ENCODE results near the gene SNTG2.
"Not testable (repeated sequence)": the region's sequence is repeated elsewhere in the genome, so short reads cannot be mapped to it uniquely, and the experiment has no call there.

The SNTG2 gene

GRCh38 chr2:1341404-1342120, 390.9 kb downstream of the SNTG2 start:
- DNase-seq, result no peak

GRCh38 chr2:1348789-1349188, 398.1 kb downstream of the SNTG2 start:
- no peak for DNase-seq

GRCh38 chr2:1350111-1350510, 399.5 kb downstream of the SNTG2 start:
- no peak for DNase-seq

GRCh38 chr2:1353124-1353523, 402.5 kb downstream of the SNTG2 start:
- no peak for DNase-seq

- no peak for DNase-seq
Observed at GRCh38 chr2:1353543-1353942, 402.9 kb downstream of the SNTG2 start.

GRCh38 chr2:1360144-1360543, 409.5 kb downstream of the SNTG2 start:
- DNase-seq, result no peak

GRCh38 chr2:1360557-1361250, 410.1 kb downstream of the SNTG2 start:
- no peak for DNase-seq

- no peak for DNase-seq
Observed at GRCh38 chr2:1363367-1363766, 412.7 kb downstream of the SNTG2 start.

GRCh38 chr2:1366546-1367134, 416.0 kb downstream of the SNTG2 start:
- no peak for DNase-seq

GRCh38 chr2:1367601-1368000, 417.0 kb downstream of the SNTG2 start:
- DNase-seq, result no peak

- DNase-seq, result no peak
Observed at GRCh38 chr2:1369905-1370304, 419.3 kb downstream of the SNTG2 start.

- no peak for DNase-seq
Observed at GRCh38 chr2:1370461-1370860, 419.8 kb downstream of the SNTG2 start.

- DNase-seq, result no peak
Observed at GRCh38 chr2:1371082-1371481, 420.4 kb downstream of the SNTG2 start.

- DNase-seq, result no peak
Observed at GRCh38 chr2:1373830-1374229, 423.2 kb downstream of the SNTG2 start.

- DNase-seq, result no peak
Observed at GRCh38 chr2:1374287-1374686, 423.6 kb downstream of the SNTG2 start.

GRCh38 chr2:1375794-1376193, 425.1 kb downstream of the SNTG2 start:
- no peak for DNase-seq

GRCh38 chr2:1377473-1377872, 426.8 kb downstream of the SNTG2 start:
- DNase-seq, result no peak

GRCh38 chr2:1378456-1379150, 428.0 kb downstream of the SNTG2 start:
- no peak for DNase-seq

GRCh38 chr2:1381644-1382043, 431.0 kb downstream of the SNTG2 start:
- DNase-seq, result no peak

- DNase-seq, result not testable (repeated sequence)
Observed at GRCh38 chr2:1387954-1388725, 437.5 kb downstream of the SNTG2 start.

GRCh38 chr2:1390118-1390517, 439.5 kb downstream of the SNTG2 start:
- DNase-seq, result not testable (repeated sequence)

- no peak for DNase-seq
Observed at GRCh38 chr2:1393321-1393720, 442.7 kb downstream of the SNTG2 start.

Data from cerebellar nuclear complex (tissue), 1 donor.